OCI-M1 (cell line): ENCODE data around the gene ELF2.
A peak's percentile ranks its signal among the peaks of the same experiment; 100 is the strongest.
"Not testable (repeated sequence)": the region's sequence is repeated elsewhere in the genome, so short reads cannot be mapped to it uniquely, and the experiment has no call there.

ENCODE experiments used
- DNase-seq: peaks from one replicate; lab custom pipeline; 2025; lab: John Stamatoyannopoulos, UW

Gene ELF2

DNA sequence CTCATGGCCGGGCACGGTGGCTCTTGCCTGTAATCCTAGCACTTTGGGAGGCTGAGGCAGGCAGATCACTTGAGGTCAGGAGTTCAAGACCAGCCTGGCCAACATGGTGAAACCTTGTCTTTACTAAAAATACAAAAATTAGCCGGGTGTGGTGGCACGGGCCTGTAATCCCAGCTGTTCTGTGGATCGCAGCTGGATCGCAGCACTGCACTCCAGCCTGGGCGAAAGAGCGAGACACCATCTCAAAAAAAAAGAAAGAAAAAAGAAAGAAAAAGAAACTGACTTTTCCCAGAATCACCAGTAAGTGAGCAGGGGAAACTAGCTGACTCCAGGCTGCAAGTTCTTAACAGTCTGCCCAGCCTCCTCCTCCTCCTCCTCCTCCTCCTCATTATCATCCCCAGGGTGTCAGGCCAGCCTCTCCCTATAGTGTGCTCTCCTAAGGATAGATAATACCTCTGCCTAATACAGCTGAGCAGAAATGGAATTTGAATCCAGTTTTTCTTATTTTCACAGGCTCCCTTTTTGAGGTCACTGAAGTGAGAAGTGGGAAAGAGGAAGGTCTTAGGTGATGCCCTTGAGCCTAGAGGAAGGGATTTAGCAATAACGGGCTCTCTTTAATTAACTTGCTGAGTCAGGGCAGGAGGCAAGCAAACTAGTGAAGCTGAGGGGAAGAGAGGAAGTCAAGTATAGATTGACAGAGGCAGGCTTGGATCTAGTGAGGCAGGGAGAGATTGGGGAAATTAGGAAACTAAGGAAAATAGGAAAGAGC, 11.8 kb upstream of the ELF2 start:
- peak; percentile 95 for DNase-seq

DNA sequence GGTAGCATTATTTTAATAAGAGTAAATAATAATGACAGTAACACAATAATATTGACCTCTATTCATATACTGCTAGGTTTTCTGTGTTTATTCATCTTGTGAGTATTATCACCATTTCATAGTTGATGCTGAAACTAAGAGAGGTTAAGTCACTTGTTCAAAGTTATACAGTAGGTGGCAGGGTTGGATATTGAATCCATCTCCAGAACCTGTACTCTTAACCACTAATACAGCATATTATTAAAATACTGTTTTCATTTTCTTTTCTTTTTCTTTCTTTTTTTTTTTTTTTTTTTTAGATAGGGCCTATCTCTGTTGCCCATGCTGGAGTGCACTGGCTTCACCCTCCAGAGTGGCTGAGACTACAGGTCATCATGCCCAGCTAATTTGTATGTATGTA, 7.1 kb upstream of the ELF2 start:
- DNase-seq = peak; percentile 83

DNA sequence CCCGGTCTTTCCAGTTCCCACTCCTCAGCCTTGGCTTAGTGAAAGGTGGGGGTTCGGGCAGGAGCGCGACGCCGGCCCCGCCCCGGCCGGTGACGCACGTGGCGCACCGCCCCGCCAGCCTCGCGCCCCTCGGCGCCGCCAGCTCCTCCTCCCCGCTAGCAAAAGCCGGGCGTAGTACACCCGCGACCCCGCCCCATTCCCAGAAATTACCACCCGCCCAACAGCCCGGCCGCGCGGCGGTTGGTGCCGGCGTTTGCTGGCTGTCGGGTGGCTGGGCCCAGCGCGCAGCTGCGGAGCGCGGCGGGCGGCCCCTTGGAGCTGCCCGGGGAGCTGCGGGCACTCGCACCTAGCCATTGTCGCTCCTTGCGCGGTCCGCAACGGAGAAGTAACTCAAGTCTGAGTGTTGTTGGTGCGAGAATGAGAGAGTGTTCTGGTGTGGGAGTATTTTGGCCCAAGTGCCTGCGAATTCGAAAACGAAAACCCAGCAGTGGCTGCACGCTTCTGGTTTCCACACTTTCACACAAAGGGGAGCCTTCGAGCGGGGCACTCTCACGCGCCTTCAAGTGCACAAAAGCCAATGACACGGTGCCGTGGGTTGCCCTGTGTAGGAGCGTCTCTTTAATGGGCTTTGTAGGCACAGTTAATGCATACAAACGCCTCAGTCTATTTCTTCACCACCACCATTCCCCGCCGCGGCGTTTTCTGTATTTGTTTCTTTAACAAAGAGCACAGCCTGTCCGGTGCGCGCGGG, 1.0 kb upstream of the ELF2 start:
- peak; percentile 98 for DNase-seq

DNA sequence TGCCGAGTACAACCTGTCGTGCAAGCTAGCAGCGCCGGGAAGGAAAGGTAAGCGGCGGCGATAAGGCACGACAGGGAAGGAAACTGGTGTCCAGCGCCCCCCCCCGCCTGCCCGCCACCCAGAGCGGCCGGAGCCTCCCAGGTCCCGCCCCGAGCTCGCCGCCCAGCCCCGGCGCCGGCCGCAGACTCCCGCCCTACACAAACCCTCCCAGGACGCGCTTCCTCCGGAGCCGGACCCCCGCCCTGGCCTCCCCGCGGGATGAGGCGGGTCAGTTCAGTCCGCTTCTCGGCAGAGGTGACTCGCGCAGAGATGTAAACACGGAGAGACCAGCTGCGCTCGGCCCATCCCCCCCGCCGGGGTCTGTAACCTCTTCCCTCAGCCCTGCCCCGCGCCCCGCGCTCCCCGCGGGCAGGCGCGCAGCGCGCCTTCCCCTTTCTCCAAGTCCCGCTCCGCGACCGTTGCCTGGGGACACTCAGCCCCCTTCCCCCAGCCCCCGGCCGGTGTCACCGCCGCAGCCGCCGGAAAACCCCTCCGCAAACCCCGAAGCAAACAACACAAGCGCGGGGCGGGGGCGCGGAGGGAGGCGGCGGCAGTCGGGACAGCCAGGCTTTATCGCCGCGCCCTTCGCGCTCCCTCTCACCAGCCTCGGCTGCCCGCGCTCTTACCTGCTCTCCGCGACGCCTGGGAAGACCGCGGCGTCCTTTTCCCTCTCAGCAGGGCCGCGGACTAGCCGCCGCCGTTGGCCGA, 543 bp downstream of the ELF2 start:
- DNase-seq = peak; percentile 94

GRCh38 chr4:139175646-139176301, 1.2 kb downstream of the ELF2 start:
- DNase-seq = no peak

DNA sequence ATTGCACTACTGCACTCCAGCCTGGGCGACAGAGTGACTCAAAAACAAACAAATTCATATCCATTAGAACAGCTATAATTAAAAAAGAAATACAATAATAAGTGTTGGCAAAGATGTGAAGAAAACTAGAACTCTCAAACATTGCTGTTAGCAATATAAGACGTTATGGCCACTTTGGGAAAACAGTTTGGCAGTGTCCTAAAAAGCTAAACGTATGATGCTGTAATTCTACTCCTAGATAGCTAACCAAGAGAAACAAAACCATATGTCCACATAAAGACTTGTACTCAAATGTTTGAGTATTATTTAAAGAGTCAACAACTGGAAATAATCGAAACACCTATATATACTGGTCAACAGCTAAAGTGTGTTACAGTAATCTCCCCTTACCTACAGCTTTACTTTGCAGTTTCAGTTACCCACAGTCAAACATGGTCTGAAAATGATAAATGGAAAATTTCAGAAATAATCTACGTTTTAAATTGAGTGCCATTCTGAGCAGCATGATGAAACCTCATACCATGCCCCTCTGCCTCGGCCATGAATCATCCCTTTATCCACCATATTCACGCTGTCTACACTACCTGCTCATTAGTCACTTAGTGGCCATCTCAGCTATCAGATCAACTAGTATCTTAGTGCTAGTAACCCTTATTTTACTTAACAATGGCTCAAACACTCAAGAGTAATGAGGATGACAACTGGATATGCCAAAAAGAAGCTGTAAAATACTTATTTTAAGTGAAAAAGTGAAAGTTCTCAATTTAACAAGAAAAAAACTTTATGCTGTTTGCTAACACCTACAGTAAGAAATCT, 4.9 kb downstream of the ELF2 start:
- peak; percentile 75 for DNase-seq

DNA sequence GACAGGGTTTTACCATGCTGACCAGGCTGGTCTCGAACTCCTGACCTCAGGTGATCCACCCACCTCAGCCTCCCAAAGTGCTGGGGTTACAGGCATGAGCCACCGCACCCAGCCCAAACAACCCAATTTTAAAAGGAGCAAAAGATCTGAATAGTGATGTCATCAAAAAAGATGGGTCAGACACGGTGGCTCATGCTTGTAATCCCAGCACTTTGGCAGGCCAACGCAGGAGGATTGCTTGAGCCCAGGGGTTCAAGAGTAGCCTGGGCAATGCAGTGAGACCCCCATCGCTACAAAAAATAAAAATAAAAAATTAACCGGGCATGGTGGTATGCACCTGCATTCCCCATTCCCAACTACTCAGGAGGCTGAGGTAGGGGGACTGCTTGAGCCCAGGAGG, 6.1 kb downstream of the ELF2 start:
- no peak for DNase-seq

DNA sequence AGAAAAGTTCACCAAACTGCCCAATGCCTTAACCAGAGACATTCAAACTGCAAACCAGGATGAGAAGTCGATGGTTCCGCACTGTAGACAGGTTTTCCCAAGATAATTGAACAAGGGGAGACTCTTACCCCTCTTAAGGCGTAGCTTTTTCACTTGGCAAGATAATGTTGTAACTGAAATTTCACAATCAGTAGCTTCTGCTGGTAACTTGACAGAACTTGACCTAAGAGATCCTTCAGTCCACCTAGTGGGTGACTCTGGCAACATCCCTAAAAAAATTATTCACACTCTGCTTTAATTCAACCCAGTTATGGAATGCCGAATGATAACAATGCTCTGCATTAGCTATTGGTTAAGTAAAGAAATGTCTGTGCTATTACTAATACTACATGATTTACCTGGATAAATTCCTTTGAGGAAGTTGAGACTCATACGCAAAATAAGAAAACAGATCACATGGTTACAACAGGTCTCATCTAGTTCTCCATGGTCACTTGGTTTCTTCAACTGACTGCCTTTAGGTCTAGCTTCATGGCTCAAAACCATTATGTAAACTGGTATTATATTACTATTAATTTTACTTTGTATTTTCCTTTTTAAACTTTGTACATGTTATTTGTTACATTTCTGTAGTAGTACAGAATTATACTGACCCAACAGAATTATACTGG, 9.1 kb downstream of the ELF2 start:
- DNase-seq = peak; percentile 94

- no peak for DNase-seq
These were observed 12.3 kb downstream of the ELF2 start for GRCh38 chr4:139164731-139165130.

DNA sequence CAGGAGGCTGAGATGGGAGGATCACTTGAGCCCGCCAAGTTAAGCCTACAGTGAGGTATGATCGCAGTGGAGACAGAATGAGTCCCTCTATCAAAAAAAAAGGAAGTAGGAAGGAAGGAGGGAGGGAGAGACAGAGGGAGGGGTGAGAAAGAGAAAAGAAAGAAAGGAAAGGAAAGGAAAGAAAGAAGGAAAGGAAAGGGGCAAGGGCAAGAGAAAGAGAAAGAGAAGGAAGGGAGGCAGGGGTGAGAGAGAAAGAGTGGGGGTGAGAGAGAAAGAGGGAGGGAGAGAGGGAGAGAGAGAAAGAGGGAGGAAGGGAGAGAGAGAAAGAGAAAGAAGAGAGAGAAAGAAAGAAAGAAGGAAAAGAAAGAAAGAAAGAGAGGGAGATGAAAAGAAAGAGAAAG, 13.2 kb downstream of the ELF2 start:
- DNase-seq = peak; percentile 68

- DNase-seq = not testable (repeated sequence)
These were observed 19.0 kb downstream of the ELF2 start for GRCh38 chr4:139157977-139158376.

- no peak for DNase-seq
These were observed 22.0 kb downstream of the ELF2 start for GRCh38 chr4:139154952-139155557.

DNA sequence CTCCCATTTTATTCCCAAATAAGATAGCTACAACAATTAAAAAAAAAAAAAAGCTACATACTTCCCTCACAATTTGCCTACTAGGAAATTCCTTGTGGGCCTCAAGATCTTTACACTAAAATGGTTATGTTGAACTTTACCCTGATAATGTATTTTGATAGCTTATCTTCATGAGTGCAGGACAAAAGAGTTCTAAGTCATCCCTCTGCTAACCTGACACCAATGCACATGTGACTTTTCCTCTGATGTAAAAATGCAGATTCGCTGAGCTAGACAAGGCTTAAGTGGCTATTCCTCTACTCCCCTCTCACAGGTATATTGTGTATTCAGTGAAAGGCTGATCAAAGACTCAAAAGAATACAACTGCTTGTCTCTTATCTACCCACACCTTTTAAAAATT, 22.5 kb downstream of the ELF2 start:
- DNase-seq = peak; percentile 66

DNA sequence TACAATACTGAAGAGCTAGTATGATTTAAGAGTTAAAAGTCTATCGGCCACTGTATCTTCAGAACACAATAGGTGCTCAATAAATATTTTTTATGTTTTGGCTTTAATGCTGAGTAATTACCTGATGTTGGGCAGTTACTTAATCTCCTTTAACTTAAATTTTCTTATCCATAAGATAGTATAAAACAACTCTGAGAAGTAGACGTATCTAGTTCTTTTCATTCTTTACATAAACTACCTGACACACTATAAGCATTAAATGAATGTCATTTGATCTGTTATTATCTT, 22.9 kb downstream of the ELF2 start:
- DNase-seq = no peak

- peak; percentile 23 for DNase-seq
These were observed 23.4 kb downstream of the ELF2 start for GRCh38 chr4:139153411-139154133.

DNA sequence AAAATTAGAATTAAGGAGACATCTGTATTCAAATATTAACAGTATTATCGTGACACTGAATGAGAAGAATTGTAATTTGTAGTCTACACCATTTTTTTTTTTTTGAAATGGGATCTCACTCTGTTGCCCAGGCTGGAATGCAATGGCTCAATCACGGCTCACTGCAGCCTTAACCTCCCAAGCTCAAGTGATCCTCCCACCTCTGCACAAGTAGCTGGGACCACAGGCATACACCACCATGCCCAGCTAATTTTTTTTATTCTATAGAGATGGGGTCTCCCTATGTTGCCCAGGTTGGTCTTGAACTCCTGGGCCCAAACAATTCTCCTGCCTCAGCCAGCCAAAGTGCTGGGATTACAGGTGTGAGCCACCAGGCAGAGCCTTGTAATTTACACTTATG, 24.8 kb downstream of the ELF2 start:
- no peak for DNase-seq

DNA sequence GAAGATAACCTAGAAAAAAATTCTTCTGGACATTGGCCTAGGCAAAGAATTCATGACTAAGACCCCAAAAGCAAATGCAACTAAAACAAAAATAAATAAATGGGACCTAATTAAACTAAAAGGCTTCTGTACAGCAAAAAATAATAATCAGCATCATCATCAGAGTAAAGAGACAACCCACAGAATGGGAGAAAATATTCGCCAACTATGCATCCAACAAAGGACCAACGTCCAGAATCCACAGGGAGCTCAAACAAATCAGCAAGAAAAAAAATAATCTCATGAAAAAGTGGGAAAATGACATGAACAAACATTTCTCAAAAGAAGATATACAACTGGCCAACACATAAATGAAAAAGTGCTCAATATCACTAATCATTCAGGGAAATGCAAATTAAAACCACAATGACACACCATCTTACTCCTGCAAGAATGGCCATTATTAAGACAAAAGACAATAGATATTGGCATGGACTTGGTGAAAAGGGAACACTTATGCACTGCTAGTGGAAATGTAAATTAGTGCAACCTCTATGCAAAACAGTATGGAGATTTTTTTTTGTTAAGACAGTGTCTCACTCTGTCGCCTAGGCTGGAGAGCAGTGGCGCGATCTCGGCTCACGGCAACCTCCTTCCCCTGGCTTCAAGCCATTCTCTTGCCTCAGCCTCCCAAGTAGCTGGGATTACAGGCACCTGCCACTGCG, 29.9 kb downstream of the ELF2 start:
- no peak for DNase-seq

DNA sequence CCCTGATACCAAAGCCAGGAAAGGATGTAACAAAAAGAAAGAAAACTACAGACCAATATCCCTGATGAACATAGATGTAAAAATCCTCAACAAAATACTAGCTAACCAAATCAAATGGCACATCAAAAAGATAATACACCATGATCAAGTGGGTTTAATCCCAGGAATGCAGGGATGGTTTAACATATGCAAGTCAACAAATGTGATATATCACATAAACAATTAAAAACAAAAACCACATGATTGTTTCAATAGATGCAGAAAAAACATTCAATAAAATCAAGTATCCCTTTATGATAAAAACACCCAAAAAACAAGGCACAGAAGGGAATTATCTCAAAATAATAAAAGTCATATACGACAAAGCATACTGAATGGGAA, 31.5 kb downstream of the ELF2 start:
- DNase-seq = no peak

- no peak for DNase-seq
These were observed 32.0 kb downstream of the ELF2 start for GRCh38 chr4:139144911-139145551.
